ENCODE data around the gene FBLN2. TPM values are rescaled to one million over a fixed set of nuclear protein-coding genes. Genes with fewer than 3 reads are reported as not detected.

FBLN2 gene
- total and polyA plus RNA-seq, 4 donors = 1.3 to 9.1 (median 4.3) TPM

GRCh38 chr3:13627681-13628080 lies 78.8 kb downstream of the FBLN2 start:
- Histone ChIP-seq H3K36me3 (ENCODE audit: control insufficient read depth in 4 of 4, insufficient read depth in 3 of 4, low read depth in 1 of 4, low read length in 3 of 4) (no peaks in the 10 kb centered on the region), H3K27ac (ENCODE audit: low read depth in 1 of 2, low read length in 2 of 2) (no peak overlapping the region), H3K4me1 (ENCODE audit: control insufficient read depth in 4 of 4, insufficient read depth in 4 of 4, low read length in 3 of 4) (no peaks in the 10 kb centered on the region), H3K27me3 (ENCODE audit: control insufficient read depth in 4 of 4, insufficient read depth in 4 of 4, low read length in 3 of 4) (peaks cover 0 to 8% (median 0%) of the 10 kb centered on the region in 4 donors), H3K4me3 (ENCODE audit: low read depth in 1 of 3, low read length in 3 of 3) (no peak overlapping the region), H3K9ac (ENCODE audit: low read depth in 1 of 2, low read length in 2 of 2) (no peak overlapping the region), H3K9me3 (ENCODE audit: control insufficient read depth in 4 of 4, low read length in 3 of 4) (no peaks in the 10 kb centered on the region)
- WGBS = 89% methylated on average over 9 of the region's 9 CpGs
- no peak for TF ChIP-seq RXRA (IDR thresholded peaks at IDR 0.05)
- TF ChIP-seq TAF1 (conservative IDR thresholded peaks at IDR 0.05) = no peak
- no peak for TF ChIP-seq ZBTB33 (IDR thresholded peaks at IDR 0.05)
- no peak for TF ChIP-seq FOXA1 (IDR thresholded peaks at IDR 0.05)
- TF ChIP-seq RAD21 (IDR thresholded peaks at IDR 0.05) = no peak
- no peak for TF ChIP-seq YY1 (IDR thresholded peaks at IDR 0.05)
- no peak for TF ChIP-seq CTCF (IDR thresholded peaks at IDR 0.05; ENCODE audit: low read depth, low read length, missing input control)
- TF ChIP-seq JUND (IDR thresholded peaks at IDR 0.05) = no peak
- no peak for TF ChIP-seq ATF3 (IDR thresholded peaks at IDR 0.05)
- no peak for TF ChIP-seq NR2F2 (IDR thresholded peaks at IDR 0.05)
- TF ChIP-seq SP1 (IDR thresholded peaks at IDR 0.05) = no peak
- TF ChIP-seq MAX (IDR thresholded peaks at IDR 0.05) = no peak
- no peak for DNase-seq (ENCODE audit: low spot score)

- no peak overlapping the region for H3K4me3 ChIP-seq (ENCODE audit: low read depth in 1 of 3, low read length in 3 of 3)
- DNase-seq (ENCODE audit: low spot score) = no peak
- 91% methylated on average over 10 of the region's 10 CpGs for WGBS
Measured at GRCh38 chr3:13628432-13628831, 79.5 kb downstream of the FBLN2 start.

More at GRCh38 chr3:13628432-13628831, 79.5 kb downstream of the FBLN2 start:
- Histone ChIP-seq H3K27me3 (ENCODE audit: control insufficient read depth in 4 of 4, insufficient read depth in 4 of 4, low read length in 3 of 4) (peaks cover 0 to 8% (median 0%) of the 10 kb centered on the region in 4 donors), H3K36me3 (ENCODE audit: control insufficient read depth in 4 of 4, insufficient read depth in 3 of 4, low read depth in 1 of 4, low read length in 3 of 4) (no peaks in the 10 kb centered on the region), H3K9me3 (ENCODE audit: control insufficient read depth in 4 of 4, low read length in 3 of 4) (no peaks in the 10 kb centered on the region), H3K4me1 (ENCODE audit: control insufficient read depth in 4 of 4, insufficient read depth in 4 of 4, low read length in 3 of 4) (no peaks in the 10 kb centered on the region), H3K9ac (ENCODE audit: low read depth in 1 of 2, low read length in 2 of 2) (no peak overlapping the region), H3K27ac (ENCODE audit: low read depth in 1 of 2, low read length in 2 of 2) (no peak overlapping the region)
- TF ChIP-seq RAD21 (IDR thresholded peaks at IDR 0.05) (no peak), NR2F2 (IDR thresholded peaks at IDR 0.05) (no peak), REST (IDR thresholded peaks at IDR 0.05) (no peak), FOXA2 (IDR thresholded peaks at IDR 0.05) (no peak), MAX (IDR thresholded peaks at IDR 0.05) (no peak), CTCF (IDR thresholded peaks at IDR 0.05; ENCODE audit: low read depth, low read length, missing input control) (no peak), JUND (IDR thresholded peaks at IDR 0.05) (no peak), EGR1 (IDR thresholded peaks at IDR 0.05; ENCODE audit: low read depth in 2 of 2) (no peak), YY1 (IDR thresholded peaks at IDR 0.05) (no peak), GABPA (IDR thresholded peaks at IDR 0.05 in 1 of 2, conservative IDR thresholded peaks at IDR 0.05 in 1 of 2) (no peak)
